ENCODE data around the gene KRT9.

DNA sequence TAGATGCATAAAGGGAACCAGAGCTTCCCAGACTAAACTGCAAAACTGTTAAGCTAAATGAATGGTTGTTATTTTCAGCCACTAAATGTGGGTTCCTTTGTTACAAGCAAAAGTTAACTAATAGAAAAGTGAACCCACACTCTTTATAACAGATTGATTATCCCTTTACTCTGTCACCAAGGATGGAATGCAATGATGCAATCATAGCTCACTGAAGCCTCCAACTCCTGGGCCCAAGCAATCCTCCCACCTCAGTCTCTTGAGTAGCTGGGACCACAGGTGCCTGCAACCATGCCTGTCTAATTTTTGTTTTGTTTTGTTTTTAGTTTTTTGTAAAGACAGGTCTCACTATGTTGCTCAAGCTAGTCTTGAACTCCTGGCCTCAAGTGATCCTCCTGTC lies 6.5 kb downstream of the KRT9 start:
- TF ChIP-seq CTCF (IDR thresholded peaks at IDR 0.05 in 2 of 3, conservative IDR thresholded peaks at IDR 0.05 in 1 of 3; ENCODE audit: borderline replicate concordance in 1 of 3, insufficient read depth in 1 of 3, low read depth in 2 of 3, low read length in 2 of 3) (no peak), TCF7L2 (IDR thresholded peaks at IDR 0.05; ENCODE audit: borderline replicate concordance, extremely low read depth, insufficient read depth, insufficient read length) (no peak), ZFX (IDR thresholded peaks at IDR 0.05) (no peak), POLR2A (IDR thresholded peaks at IDR 0.05; ENCODE audit: borderline replicate concordance, extremely low read depth, insufficient read depth, insufficient read length) (no peak), RAD21 (IDR thresholded peaks at IDR 0.05; ENCODE audit: low read depth) (no peak), FOSL1 (IDR thresholded peaks at IDR 0.05; ENCODE audit: low read depth) (no peak), ELF1 (IDR thresholded peaks at IDR 0.05; ENCODE audit: borderline replicate concordance, low read depth) (no peak), POLR2AphosphoS5 (IDR thresholded peaks at IDR 0.05; ENCODE audit: low read depth, low read length) (no peak), EZH2phosphoT487 (IDR thresholded peaks at IDR 0.05; ENCODE audit: borderline replicate concordance) (no peak)
- TF ChIP-seq, protein P1, sequence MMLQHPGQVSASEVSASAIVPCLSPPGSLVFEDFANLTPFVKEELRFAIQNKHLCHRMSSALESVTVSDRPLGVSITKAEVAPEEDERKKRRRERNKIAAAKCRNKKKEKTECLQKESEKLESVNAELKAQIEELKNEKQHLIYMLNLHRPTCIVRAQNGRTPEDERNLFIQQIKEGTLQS (IDR thresholded peaks at IDR 0.05) = no peak
- TF ChIP-seq, protein P2, sequence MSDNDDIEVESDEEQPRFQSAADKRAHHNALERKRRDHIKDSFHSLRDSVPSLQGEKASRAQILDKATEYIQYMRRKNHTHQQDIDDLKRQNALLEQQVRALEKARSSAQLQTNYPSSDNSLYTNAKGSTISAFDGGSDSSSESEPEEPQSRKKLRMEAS (IDR thresholded peaks at IDR 0.05) = no peak
- TF ChIP-seq, protein P3, sequence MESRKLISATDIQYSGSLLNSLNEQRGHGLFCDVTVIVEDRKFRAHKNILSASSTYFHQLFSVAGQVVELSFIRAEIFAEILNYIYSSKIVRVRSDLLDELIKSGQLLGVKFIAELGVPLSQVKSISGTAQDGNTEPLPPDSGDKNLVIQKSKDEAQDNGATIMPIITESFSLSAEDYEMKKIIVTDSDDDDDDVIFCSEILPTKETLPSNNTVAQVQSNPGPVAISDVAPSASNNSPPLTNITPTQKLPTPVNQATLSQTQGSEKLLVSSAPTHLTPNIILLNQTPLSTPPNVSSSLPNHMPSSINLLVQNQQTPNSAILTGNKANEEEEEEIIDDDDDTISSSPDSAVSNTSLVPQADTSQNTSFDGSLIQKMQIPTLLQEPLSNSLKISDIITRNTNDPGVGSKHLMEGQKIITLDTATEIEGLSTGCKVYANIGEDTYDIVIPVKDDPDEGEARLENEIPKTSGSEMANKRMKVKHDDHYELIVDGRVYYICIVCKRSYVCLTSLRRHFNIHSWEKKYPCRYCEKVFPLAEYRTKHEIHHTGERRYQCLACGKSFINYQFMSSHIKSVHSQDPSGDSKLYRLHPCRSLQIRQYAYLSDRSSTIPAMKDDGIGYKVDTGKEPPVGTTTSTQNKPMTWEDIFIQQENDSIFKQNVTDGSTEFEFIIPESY (IDR thresholded peaks at IDR 0.05; ENCODE audit: extremely low read depth, insufficient replicate concordance, low read length) = no peak
